A172 (cell line): ENCODE measurements around the gene BCAS4. TPM values are rescaled to one million over a fixed set of nuclear protein-coding genes. Genes with fewer than 3 reads are reported as not detected.

ENCODE experiments used
- DNase-seq: peaks from one replicate; pipeline ENCODE4 v3.0.0-alpha.2; 2015; ENCODE audit warnings: low spot score
- total RNA-seq: library from RNA; depleted of rRNA; stranded (reverse); fragments of >200 nt; shearing (Covaris generic); gene quantifications from 2 replicates; pipeline ENCODE4 v1.2.3, GENCODE V29; 2014

BCAS4 gene
- total RNA-seq, 1 experiment from 2014 or later: 21.4 TPM

DNA sequence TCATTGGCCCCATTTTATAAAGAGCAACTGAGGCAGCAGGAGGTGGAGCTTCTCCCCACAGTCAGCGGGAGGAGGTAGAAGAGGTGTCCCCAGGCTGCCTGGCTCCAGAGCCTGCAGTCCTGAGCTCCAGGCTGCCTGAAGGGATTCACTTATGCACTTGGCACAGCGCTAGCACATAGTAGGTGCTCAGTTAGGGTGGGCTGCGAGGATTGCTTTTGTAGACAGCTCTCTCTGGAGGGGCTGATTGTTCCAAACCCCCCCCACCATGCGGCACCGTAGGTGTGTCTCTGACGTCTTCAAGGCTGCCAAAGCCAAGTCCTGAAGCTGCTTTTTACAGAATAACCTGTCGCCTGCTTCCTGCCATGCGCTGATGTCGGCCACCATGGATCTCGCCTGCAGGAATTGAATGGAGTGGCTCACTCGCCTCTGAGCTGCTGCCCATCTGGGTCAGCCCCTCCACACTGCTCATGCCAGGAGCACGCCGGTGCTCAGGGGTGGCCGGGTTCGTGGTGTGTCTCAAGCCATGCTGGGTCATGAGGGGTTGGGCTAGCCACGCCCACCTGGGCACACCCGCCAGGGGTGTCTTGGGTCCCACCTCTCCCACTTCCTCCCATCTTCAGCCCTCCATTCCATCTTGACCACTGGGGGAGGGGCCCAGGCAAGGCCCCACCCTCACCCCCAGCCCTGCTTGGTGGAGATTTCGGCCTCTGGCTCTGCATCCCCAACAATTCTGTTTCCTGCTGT is 59.8 kb downstream of the BCAS4 start:
- no peak for DNase-seq

DNA sequence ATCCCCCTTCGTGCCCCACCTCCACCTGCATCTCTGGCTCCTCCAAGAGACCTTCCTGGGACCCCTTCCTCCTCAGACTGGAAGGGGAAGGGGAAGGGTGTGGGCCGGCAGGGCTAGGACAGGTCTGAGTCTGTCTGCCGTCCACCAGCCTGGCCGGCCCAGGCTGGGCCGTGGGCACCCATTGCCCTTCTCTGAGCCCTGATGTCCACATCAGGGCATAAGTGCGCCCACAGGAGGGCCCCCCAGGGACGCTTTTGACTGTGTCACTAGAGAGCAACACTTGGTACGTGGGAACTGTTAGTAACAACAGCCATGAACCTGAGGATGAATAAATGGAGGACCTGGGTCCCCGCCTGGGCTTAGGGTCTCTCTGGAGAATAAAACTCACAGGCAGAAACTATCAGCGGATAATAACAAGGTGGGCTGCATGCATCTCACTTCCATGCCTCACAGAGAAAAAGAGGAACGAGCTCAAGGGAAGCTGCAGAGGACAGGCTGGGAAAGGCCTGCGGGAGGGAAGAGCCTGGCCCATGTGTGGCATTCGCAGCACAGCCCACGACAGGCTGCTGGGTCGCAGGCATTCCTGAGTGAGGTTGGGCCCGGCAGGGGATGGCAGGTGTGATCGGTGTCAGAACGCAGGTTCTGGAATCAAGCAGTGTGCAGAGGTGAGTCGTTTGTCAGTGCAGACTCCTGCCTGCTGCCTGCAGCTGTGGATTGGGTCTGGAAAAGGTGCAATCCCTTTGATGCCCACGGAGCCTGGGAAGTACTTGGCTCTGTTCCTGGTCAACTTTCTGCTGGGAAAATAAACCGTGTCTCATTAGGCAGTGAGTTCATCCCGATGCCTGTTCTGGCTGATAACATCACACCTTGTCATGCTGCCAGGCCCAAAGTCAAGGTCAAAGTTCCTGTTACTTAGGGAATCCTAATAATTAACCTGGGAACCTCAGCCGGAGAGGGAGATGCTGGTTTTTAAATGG is 60.9 kb downstream of the BCAS4 start:
- DNase-seq: peak; percentile 65

DNA sequence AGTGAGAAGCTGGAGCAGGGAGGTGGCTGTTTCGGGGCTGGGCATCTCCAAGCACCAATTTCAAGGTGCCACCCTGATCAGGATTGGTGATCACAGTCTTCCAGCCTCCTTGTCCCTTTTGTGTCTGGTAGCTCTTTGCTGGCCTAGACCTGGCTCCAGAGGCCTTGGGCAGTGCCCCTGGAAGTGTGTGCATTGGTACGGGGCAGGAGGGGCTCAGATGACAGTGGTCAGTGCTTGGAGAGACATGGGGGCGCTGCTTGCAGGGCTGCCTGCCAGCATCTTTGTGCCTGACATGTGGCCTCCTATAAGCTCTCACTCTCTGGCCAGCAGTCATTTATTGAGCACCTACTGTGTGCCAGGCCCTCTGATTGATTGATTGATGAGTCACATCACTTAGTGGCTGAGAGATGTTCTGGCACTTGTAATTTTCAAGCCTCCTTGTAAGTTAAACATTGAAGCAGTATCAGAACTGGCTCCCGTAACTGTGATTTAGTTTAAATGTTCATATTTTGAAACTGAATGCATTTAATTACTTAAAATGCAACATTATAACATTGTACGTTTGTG is 61.7 kb downstream of the BCAS4 start:
- DNase-seq: no peak

DNA sequence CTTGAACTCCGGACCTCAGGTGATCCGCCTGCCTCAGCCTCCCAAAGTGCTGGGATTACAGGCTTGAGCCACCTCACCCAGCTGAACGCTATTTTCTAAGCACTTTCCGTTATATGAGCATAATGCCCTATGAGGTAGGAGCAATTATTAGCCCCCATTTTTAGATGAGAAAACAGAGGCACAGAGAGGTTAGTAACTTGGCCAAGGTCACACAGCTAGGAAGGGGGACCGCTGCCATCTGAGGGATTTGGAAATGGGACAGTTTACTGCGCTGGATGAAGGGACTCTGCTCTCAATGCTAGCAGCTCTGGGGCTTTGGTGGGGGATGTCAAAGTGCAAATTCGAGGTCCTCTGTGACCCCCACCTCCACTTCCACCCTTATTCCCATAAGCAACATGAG is 62.5 kb downstream of the BCAS4 start:
- DNase-seq: no peak

DNA sequence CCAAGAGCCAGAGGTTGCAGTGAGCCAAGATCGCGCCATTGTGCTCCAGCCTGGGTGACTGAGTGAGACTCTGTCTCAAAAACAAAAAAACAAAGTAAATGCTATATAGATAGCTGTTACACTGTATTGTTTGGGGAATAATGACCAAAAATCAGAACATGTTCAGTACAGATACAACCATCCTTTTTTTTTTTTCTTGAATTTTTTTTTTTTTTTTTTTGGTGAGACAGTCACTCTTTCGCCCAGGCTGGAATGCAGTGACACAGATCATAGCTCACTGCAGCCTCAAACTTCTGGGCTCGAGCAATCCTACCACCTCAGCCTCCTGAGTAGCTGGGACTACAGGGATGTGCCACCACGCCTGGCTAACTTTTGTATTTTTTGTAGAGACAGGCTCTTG is 63.7 kb downstream of the BCAS4 start:
- no peak for DNase-seq

DNA sequence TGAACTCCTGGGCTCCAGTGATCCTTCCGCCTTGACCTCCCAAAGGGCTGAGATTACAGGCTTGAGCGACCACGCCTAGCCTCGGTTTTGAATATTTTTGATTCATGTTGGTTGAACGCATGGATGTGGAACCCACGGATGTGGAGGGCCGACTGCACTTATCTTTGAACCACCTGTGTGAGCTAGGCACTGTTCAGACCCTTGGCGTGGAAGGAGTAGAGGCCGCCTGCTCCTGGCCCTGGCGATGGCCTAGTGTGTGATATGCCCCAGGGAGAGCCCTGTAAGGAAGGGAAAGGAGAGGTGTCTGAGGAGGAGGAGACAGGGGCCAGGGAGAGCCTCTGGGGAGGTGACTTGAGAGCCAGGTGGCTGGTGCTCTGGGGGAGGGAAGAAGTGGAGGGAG is 64.3 kb downstream of the BCAS4 start:
- DNase-seq: no peak

DNA sequence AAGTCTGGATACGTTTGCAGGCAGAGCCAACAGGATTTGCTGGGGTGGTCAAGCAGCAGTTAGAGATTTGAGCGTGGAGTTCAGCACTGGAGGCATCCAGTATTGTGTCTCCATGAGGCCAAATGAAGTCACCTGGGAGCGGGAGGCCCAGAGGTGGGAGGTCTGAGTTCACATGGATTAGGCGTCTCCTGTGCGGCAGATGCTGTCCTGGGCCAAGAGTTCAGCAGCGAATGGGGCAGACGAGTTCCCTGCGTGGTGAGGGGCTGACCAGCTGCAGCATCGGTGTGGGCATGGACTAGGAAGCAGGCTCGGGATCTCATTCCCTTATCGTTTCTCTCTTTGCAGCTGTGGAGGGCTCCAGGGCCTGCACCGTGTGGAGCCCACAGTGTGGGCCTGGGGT is 66.2 kb downstream of the BCAS4 start:
- no peak for DNase-seq

DNA sequence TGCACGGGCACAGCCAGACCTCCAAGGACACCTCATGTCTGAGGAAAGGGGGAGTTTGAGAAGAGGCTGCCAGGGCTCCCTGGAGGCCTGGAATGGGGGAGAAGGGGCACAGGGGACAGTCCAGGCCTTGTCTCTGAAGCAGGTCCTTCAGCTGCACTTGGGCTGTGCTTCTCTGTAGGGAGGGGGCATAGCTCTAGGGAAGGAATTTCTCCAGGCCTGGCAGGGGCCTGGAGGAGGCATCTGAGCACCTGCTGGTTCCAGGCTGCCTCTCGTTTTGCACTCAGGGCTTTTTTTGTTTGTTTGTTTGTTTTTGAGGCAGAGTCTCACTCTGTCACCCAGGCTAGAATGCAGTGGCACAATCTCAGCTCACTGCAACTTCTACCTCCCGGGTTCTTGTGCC is 67.7 kb downstream of the BCAS4 start:
- DNase-seq: no peak

DNA sequence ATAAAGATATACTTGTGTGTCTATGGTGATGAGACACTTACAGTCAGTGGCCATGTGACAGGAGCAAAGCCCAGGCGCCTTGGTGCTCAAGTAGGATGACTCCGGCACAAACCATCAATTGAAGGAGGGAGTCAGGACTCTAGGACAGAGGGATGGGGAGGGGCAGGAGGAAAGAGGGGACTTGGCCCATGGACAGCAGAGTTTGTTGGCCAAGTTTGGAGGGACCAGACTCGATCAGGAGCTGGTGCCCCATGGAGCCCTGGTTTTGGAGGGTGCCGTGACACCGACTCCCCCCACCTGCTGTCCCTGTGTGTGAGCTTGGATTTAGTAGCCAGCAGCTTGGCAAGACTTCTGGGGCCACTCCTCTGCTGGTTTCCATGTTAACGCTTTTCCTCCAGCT is 70.3 kb downstream of the BCAS4 start:
- no peak for DNase-seq

DNA sequence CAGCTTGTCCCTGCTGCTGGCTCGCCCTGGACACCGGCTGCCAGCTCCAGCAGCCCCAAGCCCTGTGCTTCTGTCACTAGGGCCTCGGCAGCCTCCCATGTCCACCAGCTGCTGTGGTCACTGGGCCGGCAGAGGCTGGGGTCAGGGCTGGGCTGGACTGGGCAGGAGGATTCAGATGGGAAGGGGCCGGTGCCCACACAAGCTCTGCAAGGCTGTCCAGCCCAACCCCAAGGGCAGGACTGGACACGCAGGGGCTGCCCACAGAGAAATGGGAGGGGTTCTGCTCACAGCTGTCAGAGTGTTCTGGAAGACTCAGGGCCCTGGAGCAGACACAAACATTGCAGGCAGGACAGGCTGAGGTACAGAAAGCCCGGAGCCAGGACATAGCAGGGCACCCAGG is 70.7 kb downstream of the BCAS4 start:
- no peak for DNase-seq

DNA sequence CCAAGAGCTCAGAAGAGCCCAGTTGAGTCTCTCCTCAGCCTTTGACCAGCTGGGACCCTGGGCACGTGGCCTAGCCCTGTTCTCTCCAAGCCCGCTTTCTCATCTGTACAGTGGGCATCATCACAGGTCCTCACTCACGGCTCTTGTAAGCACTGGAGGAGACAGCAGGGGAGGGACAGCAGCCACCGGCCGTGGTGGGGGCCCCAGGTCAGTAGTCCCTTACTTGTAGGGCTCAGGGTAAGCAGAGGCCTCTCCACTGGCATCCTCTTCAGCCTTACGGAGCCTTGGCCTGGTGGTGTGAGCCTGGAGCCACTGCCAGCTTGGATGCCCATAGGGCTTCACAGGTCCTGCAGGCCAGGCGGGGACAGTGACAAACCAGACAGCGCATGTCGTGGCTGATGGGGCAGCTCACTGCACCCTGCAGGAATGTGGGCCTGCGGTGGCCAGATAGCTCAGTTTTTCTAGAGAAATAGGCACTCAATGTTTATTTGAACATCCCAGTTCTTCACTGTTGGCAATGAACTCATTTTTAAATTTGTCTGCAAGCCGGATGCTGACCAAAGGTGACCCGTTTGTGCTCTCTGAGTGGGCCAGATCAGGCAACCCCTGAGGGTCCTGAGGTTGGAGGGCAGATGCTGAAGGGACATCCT is 71.3 kb downstream of the BCAS4 start:
- DNase-seq: no peak

DNA sequence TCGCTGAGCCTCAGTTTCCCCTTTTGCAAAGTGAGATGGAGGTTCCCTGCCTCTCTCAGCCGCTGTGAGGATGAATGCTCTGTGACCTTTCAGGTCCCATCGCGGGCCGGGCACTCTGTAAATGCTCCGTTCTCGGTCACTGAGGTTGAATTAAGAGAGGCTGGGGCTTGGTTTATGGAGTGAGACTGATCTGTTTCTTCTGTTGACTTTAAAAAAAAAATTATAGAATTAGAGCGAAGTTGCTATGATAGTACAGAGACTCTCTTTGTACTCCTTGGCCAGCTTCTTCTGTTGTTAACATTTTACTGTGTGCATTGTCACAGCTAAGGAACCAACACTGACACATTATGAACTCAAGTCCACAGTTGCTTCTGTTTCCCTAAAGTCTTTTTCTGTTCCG is 72.0 kb downstream of the BCAS4 start:
- no peak for DNase-seq

DNA sequence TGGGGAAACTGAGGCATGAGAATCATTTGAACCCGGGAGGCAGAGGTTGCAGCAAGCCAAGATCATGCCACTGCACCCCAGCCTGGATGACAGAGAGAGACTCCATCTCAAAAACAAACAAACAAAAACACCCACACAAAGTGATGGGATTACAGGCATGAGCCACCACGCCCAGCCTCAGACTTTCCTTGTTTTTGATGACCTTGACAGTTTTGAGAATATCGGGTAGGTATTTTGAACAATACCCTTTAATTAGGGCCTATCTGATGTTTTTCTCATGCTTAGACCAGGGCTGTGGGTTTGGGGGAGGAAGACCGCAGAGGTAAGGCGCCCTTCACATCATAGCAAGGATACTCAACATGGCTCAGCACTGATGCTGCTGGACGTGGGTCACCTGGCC is 72.9 kb downstream of the BCAS4 start:
- no peak for DNase-seq

DNA sequence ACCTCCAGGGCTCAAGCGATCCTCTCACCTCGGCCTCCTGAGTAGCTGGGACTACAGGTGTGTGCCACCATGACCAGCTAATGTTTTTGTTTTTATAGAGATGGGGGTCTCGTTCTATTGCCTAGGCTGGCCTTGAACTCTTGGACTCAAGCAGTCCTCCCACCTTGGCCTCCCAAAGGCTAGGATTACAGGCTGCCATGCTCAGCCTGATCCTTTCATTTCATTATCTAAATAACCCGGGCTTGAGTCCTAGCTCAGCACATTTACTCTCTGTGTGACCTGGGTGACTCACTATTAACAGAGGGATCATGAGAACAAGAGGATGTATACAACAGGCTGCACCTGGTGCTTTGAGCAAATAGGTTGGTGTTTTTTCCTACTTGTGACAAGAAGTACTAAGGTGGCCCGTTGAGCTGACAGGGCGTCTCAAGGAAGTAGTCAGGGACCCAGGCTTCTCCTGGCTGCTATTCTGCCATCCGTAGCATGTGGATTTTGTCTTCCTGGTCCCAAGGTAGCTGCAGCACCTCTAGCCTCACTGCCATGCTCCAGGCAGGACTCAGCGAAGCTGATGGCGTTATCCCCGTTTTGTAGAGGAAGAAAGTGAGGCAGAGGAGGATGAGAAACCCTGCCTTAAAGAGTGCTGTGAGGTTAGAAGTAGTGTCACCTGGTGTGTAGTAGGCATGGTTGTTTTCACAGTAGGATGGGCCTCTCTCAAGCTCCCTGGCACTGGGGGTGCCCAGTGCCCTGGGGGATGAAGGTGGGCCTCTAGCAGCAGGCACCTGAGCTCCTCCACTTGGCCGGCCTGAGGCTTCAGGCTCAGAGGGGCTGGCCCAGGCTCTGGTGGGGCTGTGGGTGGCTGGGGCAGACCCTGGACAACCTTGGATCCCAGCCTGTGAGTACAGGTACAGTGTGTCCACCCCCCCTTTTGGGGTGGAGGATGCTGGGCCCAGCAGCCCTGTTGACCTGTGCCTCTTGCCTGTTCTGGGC is 73.9 kb downstream of the BCAS4 start:
- DNase-seq: peak; percentile 41

DNA sequence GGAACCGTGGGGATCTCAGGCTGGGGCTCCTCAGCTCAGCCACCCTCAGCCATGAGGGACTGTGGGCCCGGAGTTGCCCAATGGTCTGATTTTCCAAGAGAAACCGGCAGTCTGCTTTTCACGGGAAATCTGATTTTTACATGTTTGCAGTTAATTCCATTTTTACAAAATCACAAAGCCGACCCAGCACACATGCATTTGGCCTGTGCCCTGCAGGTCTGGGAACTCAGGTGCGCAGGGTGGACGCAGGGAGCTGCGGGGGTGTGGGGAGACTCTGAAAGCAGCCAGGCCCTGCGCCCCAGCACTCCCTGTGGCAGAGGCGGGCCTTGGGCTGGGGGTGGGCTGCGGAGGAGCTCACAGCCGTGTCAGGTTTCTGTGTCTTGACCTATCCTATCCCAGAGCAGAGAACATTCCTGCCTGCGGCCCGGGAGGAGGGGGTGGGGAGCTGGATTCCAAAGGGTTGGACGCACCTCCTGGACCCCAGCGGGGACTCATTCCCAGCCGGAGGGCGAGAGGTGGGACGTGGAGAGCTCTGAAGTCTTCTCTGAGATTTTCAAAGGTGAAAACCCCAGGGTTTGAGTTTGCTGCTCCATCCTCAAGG is 75.8 kb downstream of the BCAS4 start:
- DNase-seq: no peak

DNA sequence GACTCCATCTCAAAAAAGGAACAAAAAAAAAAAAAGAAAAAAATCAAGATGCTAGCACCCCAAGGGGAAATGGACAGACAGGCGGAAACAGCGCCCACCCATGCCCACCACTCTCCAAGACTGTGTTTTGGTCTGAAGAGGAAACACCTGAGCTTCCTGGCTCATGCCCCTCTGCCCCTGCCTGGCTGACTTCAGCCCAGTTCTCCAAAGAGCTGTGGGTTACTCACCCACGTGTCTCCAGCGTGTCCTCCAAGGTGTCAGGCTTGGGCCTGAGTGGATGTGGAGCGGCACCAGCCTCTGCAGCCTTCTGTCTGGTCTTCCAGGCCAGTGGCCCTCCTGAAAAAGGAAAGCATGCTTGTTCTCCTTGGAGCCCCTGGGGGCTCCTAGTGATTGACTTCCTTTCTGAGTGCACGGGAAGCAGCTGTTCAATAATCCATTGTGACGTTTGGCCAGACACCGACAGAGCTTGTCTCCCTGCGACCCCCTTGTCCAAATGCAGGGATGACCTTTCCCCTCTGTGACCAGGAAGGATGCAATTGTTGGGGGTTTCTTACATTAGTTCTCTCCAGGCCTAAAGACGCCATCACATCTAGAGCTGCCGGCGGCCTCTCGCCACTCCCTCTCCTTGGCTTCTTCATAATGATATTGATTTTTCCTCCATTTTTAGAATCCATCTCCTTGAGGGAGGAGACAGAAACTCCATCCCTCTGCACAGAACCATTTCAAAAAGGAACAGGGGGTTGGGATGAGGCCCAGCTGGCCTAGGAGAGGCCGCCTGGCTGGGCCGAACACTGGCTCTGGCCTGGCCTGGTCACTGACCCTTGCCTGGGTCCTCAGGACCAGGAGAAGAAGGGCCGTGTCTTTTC is 77.9 kb downstream of the BCAS4 start:
- DNase-seq: no peak

DNA sequence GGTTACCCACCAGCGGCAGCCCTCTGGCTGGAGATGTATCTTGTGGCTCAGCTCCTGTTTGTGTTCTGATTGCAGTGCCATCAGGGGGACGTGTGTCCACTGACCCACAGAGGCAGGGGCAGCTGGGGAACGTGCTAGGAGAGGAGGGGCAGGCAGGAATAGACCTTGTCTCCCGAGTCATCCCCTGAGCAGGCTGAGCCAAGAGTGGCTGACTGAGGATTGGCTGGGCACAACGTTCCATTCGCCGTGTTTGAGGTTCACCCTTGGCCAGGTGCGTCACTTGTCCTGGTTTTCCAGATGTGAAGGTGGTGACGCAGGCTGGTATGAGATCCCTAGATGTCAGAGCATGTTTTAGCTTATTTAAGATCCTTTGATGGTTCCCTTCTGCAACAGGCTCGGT is 78.7 kb downstream of the BCAS4 start:
- no peak for DNase-seq

DNA sequence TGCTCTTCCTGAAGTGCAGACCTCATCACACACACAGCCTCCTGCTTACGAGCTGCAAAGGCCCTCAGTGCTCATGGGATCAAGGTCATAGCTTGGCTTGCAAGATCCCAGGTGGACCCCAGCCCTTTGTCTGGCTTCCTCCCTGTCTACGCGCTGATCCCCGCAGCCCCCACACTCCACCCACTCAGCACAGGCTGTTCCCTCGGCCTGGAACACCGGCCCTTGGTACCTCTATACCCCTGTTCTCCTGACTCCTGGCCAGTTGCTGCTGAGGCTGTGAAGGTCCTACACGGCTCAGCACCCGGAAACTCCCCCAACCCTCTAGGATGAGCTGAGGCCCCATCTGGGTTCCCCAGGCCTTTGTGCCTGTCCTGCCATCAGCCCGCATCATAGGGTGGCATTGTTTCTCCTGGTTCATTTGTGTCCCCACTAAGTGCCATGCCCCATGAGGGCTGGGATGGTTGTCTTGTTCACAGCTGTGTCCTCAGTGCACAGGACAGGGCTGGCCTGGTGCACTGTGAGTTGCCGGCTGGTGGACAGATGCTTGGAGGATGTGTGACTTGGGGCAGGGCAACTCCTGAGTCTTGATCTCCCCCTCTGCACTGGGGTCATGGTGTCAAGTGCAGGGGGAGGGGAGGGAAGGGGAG is 79.4 kb downstream of the BCAS4 start:
- DNase-seq: no peak
